ENCODE data around the gene PARP14.

- TF ChIP-seq EZH2 (IDR thresholded peaks at IDR 0.05; ENCODE audit: borderline replicate concordance, low read length) = no peak
- peak; percentile 91 for TF ChIP-seq CTCF (IDR thresholded peaks at IDR 0.05; ENCODE audit: low read length)
Measured at GRCh38 chr3:122754929-122755328, 74.3 kb downstream of the PARP14 start.
